ENCODE measurements around the gene SERINC5.

SERINC5 gene

DNA sequence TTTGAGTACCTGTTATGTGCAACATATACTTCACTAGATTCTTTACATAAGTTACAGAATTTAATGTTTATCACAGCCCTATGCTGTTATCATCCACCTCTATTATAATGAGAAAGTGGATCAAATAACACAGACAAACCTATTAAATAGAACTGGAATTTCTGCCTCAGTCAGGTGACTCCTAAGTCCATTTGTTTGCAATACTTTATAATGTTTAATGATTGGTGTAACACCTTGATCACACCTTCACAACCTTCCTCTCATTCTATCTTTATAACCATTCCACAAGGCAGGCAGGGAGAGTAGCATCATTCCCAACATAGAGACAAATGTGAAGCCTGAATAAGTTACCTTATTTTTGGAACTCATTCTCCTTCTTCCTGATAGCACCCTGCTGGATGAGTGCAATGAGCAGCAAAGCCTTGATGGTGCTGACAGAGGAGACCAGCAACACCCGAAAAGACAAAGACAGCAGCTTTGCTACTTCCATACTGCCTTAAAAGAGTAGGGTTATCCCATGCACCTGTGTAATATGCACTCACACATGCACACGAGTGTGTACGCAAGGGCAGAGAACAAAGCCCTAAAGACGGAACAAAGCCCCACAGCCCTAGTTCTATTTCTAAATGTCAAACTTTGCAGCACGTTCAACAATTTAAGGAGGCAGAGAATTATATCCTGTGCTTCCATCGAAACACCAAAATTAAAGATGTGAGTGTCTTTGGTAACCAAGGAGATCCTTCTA lies 30.5 kb downstream of the SERINC5 start:
- Histone ChIP-seq H3K27ac (no peak overlapping the region), H3K9me3 (ENCODE audit: severe bottlenecking) (no peaks in the 10 kb centered on the region), H3K36me3 (no peaks in the 10 kb centered on the region), H3K4me3 (ENCODE audit: low read depth, low read length) (no peak overlapping the region), H3K27me3 (ENCODE audit: insufficient read depth, low read depth, severe bottlenecking) (no peaks in the 10 kb centered on the region)
- TF ChIP-seq, protein P1, sequence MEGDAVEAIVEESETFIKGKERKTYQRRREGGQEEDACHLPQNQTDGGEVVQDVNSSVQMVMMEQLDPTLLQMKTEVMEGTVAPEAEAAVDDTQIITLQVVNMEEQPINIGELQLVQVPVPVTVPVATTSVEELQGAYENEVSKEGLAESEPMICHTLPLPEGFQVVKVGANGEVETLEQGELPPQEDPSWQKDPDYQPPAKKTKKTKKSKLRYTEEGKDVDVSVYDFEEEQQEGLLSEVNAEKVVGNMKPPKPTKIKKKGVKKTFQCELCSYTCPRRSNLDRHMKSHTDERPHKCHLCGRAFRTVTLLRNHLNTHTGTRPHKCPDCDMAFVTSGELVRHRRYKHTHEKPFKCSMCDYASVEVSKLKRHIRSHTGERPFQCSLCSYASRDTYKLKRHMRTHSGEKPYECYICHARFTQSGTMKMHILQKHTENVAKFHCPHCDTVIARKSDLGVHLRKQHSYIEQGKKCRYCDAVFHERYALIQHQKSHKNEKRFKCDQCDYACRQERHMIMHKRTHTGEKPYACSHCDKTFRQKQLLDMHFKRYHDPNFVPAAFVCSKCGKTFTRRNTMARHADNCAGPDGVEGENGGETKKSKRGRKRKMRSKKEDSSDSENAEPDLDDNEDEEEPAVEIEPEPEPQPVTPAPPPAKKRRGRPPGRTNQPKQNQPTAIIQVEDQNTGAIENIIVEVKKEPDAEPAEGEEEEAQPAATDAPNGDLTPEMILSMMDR (IDR thresholded peaks at IDR 0.05; ENCODE audit: low read depth, low read length): no peak
- no peak for DNase-seq

GRCh38 chr5:80223561-80223960 lies 32.3 kb downstream of the SERINC5 start:
- no peak overlapping the region for H3K4me3 ChIP-seq (ENCODE audit: low read depth, low read length)
- no peaks in the 10 kb centered on the region for H3K27me3 ChIP-seq (ENCODE audit: insufficient read depth, low read depth, severe bottlenecking)
- TF ChIP-seq, protein P1 (IDR thresholded peaks at IDR 0.05; ENCODE audit: low read depth, low read length): no peak
- H3K9me3 ChIP-seq (ENCODE audit: severe bottlenecking): no peaks in the 10 kb centered on the region
- H3K36me3 ChIP-seq: no peaks in the 10 kb centered on the region
- no peak overlapping the region for H3K27ac ChIP-seq
- DNase-seq: no peak

GRCh38 chr5:80220245-80220897 lies 35.5 kb downstream of the SERINC5 start:
- TF ChIP-seq, protein P1 (IDR thresholded peaks at IDR 0.05; ENCODE audit: low read depth, low read length): no peak
- Histone ChIP-seq H3K27me3 (ENCODE audit: insufficient read depth, low read depth, severe bottlenecking) (no peaks in the 10 kb centered on the region), H3K36me3 (no peaks in the 10 kb centered on the region), H3K4me3 (ENCODE audit: low read depth, low read length) (no peak overlapping the region), H3K27ac (no peak overlapping the region), H3K9me3 (ENCODE audit: severe bottlenecking) (no peaks in the 10 kb centered on the region)
- DNase-seq: no peak

GRCh38 chr5:80219391-80219790 lies 36.5 kb downstream of the SERINC5 start:
- Histone ChIP-seq H3K27ac (no peak overlapping the region), H3K4me3 (ENCODE audit: low read depth, low read length) (no peak overlapping the region)
- TF ChIP-seq, protein P1 (IDR thresholded peaks at IDR 0.05; ENCODE audit: low read depth, low read length): no peak

GRCh38 chr5:80217667-80218066 lies 38.2 kb downstream of the SERINC5 start:
- no peak overlapping the region for H3K4me3 ChIP-seq (ENCODE audit: low read depth, low read length)
- no peak overlapping the region for H3K27ac ChIP-seq
- H3K27me3 ChIP-seq (ENCODE audit: insufficient read depth, low read depth, severe bottlenecking): no peaks in the 10 kb centered on the region
- H3K36me3 ChIP-seq: no peaks in the 10 kb centered on the region
- DNase-seq: no peak
- H3K9me3 ChIP-seq (ENCODE audit: severe bottlenecking): no peaks in the 10 kb centered on the region
- TF ChIP-seq, protein P1 (IDR thresholded peaks at IDR 0.05; ENCODE audit: low read depth, low read length): no peak

More at GRCh38 chr5:80219391-80219790, 36.5 kb downstream of the SERINC5 start:
- H3K36me3 ChIP-seq: no peaks in the 10 kb centered on the region
- H3K9me3 ChIP-seq (ENCODE audit: severe bottlenecking): no peaks in the 10 kb centered on the region
- no peaks in the 10 kb centered on the region for H3K27me3 ChIP-seq (ENCODE audit: insufficient read depth, low read depth, severe bottlenecking)
- DNase-seq: no peak
